ENCODE measurements around the gene PPP1R9B.
A peak's percentile ranks its signal among the peaks of the same experiment; 100 is the strongest.

PPP1R9B gene

DNA sequence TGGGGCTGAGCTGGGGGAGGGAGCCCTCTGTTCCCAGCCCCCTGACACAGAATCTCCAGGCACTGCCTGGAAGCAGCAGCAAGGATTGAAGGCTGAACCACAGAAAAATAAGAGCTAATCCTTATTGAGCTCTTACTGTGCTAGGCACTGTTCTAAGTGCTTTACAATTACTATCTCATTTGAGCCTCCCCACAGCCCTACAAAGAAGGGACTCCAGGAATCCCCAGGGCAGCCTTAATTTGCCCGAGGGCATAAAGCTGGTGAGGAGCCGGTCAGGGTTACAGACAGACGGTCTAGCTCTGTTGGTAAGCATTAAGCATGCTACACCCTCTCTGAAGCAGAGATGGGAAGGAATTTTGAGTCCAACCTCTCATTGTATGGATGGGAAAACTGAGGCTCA is 27.5 kb downstream of the PPP1R9B start:
- DNase-seq, result no peak

DNA sequence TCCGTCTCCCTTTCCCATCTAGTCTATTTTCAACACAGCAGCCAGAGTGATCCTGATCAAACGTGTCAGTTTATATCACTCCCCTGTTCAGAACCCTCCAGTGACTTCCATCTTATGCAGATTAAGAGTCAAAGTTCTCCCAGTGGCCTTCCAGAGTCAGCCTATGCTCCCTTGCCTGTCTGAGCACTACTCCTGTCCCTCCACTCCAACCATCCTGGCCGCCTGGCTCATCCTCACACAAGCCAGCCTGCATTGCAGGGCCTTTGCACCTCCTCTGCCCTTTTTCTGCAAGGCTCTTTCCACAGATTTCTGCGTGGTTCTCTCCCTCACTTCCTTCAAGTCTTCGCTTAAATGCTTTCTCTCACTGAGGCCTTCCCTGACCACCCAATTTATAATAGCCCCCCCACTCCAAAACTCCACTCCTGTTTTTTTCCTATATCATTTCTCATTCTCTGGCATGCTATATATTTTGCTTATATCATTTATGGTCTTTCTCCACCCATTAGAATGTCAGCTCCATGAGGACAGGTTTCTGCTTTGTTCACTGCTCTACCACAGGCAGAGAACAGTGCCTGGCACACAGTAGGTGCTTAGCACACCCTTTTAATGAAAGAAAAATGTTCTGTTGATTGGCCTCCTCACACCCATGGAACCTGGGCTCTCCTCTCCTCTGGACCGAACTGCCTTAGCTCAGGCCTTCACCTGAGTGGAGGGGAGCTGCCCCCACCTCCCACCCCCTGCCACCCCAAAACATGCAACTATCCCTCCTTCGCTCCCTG is 29.8 kb downstream of the PPP1R9B start:
- DNase-seq, result no peak

DNA sequence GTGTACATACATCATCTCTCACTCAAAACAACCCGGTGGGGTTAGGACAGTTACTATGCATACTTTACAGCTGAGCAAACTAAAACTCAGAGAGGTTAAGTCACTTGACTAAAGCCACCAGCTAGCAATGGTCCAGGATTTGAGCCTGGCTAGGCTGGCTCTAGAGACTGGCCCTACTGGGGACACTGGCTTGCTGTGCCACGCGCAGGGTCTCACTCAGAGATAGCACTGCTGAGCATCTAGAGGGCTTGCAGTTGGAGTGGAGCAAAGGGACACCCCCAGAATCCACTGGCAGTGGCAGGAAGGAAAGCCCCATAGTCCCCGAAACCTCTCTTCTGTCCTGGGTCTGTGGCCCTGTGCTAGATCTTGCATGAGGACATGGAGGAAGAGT is 31.7 kb downstream of the PPP1R9B start:
- no peak for DNase-seq

DNA sequence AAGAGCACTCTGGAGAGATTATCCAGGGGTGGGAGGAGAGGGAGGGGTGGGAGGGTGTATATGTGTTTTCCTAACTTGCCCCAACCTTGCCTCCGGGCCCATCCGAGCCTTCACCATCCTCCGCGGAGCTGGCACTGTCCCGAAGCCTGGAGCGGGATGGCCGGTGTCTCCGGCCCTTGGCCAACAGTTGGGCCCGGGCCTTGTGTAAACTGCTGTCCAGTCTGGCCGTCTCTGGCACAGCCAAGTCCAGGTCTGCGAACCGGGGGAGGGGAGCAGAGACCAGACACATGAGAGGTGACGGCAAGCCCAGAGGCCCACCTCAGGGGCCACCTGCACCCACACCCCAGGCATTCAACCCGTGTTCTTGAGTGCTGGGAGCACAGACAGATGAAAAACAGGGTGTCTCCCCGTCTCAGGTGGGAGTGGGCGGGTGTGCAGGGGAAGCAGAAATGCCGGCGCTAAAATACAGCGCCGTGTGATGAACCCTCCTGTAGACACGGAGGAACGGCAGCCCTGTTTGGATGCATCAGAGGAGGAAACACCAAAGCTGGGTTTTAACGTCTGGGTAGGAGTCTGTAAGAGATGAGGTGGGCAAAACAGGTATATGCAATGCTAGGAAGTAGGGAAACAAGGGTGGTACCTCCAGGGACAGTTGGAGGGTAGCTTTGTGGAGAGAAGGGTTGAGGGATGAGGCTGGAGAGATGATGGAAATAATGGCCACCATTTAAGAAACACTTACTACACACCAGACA is 32.2 kb downstream of the PPP1R9B start:
- no peak for DNase-seq

DNA sequence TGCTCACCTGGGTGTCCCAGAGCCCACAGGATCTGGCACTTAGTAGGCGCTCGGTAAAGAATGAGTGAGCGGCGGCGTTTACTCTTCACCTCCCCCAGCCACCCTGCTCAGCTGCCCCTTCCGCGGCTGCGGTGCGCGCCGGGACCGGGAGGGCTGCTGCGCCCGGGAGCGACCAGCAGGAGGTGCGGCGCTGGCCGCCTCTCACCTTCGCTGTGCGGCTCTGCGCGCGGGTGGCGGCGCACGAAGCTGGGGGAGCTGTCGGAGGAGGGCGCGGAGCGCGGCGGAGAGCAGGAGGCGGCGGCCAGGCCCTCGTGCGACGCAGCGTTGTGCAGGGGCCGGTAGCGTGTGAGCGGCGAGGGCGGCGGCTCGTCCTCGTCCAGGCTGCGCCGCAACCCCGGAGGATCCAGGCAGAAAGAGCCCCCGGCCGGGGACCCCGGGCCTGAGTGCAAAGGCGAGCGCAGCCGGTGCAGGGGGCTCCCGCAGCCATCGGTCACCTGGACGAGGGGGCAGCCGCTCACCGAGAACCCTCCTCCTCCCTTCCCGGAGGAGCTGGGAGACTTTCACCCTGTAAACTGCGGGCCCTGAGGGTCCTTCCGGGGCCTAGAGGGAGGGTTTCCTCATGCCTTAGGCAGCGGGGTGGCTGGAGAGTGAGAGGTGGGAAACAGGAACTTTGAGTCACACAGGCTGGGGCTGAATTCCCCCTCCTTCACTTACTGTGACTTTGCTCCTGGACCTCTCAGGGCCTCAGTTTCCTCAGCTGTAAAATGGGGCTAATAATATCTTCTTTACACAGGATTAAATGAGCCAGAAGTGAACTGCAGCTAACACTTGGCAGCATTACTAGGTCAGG is 33.0 kb downstream of the PPP1R9B start:
- peak; percentile 40 for DNase-seq

DNA sequence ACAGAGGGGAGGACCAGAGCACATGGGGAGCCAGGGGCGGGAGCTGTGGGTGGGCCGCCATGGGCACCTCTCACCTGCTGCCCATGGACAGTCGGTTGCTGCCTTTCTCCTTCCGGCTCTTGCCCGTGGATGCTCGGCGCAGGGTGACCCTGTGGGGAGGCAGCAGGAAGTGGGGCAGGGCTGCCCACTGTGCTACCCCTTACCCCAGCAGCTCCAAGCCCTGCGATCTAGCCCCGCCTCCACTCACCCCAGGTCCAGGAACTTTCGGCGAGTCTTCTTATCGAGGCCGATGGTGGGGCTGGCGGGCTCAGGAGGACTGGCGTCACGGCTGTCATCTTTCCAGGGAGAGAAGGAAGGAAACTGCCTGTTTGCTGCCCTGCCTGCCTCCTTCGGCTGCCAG is 34.7 kb downstream of the PPP1R9B start:
- no peak for DNase-seq

DNA sequence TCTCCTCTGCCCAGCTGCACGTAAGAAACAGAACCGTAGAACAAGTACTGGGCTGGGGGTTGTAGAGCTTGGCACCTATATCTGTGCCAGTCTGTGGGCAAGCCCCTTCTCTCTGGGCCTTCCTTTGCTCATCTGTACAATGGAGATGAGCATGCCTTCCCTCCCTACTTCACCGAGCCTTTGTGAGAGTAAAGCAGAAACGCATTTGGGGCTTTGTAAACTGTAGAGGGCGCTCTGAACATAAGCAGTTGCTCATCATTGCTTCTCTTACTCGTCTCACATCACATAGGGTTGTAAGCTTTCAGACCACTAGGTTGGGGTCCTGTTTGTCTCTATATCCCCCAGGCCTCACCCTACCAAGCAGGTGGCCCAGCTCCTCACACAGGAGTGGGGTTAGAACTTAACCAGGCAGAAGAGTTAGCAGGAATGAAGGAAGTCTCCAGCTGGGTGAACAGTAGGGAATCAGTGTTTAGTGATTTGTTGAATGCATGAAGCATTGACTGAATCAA is 35.6 kb downstream of the PPP1R9B start:
- DNase-seq, result peak; percentile 39

DNA sequence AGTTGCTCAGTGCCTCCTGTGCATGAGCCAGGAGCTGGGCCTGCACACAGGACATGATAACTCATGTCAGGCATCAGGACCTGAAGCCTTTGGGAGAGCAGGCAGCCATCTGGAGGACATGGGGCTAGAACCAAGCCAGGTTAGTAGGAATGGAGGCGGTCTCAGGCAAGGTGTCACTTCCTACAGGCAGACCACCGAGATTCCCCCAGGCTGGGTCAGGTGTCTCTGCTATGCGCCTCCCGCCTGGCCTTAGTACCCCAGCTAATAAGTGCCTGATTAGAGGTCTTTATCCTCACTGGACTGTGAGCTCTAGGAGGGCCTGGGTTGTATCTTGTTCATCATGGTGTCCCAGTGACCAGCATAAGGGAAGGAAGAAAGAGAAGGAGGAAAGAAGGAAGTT is 36.1 kb downstream of the PPP1R9B start:
- DNase-seq, result no peak

DNA sequence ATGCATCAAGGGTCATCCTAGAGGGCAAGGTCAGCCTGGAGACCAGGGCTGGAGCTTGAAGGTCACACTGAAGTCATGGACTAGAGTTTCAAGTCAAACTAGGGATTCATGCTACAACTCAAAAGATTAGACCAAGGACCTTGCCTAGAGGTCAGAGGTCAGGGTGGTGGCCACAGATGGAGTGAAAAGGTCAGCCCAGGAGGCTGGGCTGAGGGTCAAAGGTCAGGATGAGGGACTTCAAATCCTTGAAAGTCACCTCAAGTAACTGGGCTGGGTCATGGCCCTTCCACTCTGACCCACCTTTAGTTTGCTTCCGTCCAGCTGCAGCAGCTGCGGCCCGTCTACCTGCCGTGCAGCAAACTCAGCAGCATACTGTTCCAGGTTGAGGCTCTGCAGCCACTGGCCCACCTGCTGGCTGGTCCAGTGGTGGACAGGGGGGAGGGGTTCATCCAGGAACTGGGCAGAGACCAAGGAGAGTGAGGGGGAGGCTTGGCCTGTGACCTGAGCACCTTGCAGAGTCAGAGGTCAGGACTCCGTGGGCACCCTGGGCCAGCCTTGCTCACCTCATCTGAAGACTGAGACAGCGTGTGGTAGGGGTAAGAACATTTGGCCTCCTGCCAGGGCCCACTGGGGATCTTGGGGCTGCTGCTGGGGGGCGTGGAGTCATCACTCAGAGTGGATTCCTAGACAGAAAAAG is 36.7 kb downstream of the PPP1R9B start:
- DNase-seq, result no peak

DNA sequence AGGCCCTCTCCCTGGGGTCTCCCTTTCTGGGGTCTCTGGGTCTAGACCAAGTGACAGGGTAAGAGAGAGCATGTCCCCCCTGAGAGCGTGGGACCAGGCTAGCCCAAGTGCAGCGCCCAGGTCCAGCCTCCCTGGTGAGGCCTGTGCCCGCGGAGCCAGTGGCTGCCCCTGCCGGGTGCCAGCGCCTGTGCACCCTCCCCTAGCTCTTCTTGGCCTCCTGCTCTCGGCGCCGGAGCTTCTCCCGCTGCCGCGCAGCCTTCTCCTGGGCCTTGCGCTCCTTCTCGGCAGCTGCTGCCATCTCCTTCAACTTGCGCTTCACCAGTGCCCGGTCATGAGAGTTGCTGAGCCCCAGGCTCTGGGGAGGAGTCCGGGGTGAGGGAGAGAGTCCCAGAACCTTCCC is 37.8 kb downstream of the PPP1R9B start:
- no peak for DNase-seq

DNA sequence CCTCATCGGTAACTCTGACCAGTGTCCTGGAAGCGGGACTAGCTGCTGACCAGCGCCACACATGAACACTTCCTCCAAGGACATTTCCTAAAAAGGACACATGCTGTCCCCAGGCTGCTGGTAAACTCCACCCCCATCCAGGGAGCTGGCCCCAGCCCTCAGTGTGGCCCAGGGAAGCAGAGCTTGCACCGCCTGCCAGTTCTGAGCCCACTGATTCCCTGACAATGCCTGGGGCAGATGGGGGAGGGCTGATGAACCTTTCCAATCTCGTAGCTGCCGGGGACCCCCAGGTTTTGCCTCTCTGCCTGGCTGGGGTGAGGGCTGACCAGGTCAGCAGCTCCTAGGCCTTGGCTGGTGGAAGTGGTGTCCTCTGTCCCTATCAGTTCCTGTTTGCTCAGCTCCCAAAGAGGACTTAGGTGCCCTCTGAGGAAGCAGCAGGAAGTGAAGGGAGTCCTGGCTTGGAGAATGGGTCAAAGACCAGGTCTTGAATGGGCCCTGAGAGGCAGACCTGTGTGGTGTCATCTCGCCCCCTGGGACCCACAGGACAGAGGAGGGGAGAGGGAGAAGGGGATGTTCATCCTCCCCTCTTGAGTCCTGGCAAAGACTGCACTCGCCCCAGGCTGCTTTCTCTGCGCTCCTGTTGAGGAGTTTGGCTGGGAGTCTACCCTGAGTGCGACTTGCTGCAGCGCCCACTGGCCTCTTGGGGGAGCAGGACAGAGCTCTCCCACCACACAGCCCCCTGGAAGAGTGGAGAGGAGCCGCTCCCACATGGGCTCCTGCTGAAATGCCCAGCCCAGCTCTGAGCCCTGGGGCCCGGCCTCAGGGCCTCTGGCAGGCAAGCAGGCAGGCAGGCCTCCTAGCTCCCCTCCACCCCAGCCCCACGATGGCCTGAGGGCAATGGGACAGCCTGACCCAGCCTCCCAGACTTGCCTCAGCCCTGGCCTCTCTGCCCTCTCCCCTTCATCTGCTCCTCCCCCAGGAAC is 38.5 kb downstream of the PPP1R9B start:
- DNase-seq, result no peak

DNA sequence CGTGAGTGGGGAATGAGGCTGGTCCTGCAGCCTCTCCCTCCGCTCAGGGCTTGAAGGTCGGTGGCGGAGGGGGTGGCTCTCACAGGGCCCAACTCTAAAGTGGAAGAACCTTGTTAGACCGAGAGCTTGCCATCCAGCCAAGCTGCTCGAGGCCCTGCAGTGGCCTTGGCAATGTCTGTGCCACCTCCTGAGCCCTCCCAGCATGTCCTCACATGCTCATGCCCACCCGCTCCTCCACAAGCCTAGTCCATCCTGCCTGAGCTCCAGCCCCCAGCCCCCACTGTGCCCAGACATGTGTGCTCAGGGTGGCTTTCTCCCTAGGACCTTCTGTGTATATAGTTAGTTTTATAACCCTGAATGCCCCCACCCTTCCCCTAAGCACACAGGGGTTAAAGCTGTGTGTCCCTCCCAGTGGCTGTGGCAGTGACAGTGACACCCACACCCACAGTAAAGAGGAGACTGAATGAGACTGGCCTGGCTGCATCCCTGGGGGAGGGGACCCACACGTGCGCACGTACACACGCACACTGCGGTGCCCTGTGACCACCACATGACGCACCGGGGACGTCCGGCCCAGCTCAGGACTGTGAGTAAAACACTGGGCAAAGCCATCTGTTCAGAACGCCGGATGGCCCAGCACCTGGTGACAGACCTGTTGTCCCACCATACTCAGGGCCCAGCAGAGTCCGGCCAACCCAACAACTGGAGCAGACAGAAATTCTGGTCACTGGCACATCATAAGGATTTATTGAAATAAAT is 39.7 kb downstream of the PPP1R9B start:
- no peak for DNase-seq

DNA sequence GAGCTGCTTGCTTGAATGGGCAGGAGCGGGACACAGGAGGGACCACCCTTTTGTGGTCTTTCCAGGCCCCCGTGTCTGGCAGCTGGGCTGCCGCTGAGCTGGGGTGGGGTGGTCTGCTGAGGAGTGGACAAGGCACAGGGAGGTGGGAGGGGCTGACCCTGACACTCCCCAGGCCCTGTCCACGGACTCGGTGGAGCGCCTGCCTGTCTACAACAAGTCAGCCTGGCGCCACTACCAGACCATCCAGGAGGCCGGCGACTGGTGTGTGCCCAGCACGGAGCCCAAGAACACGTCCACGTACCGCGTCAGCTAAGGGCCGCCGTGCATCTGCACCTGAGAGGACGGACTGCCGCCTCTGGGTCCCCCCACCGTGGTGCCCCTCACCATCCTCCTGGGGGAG is 40.7 kb downstream of the PPP1R9B start:
- no peak for DNase-seq

DNA sequence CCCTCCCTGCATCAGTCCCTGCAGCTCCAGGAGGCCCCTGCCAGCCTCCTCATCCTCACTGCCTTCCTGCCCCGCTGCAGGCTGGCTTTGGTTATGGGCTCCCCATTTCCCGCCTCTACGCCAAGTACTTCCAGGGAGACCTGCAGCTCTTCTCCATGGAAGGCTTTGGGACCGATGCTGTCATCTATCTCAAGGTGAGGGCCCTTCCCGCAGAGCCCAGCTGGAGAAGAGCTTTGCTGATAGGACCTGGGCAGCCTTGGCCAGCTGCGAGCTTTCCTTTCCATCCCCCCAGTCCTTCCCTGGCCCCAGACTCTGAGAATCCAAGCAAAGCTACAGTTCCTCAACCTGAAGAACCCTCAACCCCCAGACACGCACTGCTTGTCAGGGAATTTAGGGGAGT is 41.3 kb downstream of the PPP1R9B start:
- no peak for DNase-seq

DNA sequence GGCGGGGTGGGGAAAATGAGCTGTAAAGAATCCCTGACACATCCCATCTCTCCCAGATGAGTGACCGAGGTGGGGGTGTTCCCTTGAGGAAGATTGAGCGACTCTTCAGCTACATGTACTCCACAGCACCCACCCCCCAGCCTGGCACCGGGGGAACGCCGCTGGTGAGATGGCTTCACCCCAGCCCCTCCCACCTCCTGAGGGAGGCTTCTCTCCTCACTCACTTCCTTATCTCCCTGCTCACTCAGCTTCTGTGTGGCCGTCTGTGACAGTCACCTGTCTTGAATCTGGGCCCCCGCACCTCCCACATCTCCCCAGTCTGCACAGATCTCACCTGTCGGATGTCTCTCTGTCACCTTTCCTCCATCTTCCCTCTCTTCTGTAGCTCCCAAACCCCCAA is 41.9 kb downstream of the PPP1R9B start:
- DNase-seq, result no peak

DNA sequence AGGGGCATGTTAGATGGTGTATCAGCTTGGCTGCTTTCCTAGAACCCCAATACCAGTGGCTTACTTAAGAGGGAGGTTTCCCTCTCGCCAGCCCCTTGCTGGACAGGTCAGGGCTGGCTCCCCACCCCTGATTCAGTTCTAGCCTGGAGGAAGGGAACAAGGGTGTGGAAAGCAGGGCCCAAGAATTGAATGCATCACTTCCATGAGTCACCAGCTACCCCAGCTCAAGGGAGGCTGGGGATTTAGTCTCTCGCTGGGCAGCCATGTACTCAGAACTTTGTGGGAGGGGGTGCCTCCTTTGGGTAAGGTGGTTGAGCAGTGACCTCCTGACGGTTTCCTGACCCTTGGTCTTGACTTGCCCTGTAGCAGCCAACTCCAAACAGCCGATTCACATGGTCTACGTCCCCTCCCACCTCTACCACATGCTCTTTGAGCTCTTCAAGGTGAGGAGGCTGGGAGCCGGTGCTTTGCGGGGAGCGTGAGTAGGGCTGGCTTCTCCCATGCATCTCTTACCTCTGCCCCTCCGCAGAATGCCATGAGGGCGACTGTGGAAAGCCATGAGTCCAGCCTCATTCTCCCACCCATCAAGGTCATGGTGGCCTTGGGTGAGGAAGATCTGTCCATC is 42.6 kb downstream of the PPP1R9B start:
- no peak for DNase-seq

DNA sequence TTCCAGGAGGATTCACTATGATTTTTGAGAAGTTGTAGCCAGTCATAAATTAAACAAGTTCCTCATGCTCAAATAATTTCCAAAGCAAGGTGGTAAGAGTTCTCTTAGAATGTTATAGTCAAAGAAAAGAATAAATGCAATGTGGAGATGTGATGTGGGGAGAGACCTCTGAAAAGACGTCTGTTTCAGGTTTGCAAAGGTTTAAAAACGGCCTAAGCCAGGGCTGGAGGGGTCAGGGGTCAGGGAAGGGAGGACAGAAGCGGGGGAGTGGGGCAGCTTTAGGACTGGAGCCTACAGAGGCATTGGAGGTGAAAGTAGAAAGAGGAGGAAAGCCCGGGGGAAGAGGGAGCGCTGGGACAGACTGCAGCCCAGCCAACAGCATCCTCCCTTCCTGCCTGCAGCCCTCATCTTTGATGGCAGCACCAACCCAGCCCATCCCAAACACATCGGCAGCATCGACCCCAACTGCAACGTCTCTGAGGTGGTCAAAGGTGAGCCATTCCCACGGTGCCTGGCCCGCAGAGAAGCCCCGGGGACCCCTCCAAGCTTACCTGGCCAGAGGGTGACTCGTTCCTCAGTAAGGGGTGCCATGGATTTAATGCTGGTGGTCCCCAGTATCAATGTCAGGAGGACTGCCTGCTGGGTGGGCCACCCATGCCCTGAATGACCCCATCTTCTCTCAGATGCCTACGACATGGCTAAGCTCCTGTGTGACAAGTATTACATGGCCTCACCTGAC is 43.9 kb downstream of the PPP1R9B start:
- no peak for DNase-seq

DNA sequence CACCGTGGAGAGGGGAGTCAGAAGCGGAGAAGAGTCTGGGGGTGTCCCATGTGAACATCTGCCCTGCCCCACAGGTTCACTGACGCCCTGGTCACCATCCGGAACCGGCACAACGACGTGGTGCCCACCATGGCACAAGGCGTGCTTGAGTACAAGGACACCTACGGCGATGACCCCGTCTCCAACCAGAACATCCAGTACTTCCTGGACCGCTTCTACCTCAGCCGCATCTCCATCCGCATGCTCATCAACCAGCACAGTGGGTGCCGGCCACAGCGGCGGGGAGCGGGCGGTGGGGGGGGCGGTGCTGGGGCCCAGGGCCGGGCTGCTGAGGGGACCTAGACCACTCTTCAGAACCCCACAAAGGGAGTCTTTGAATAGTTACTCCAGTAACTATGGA is 44.7 kb downstream of the PPP1R9B start:
- DNase-seq, result no peak

DNA sequence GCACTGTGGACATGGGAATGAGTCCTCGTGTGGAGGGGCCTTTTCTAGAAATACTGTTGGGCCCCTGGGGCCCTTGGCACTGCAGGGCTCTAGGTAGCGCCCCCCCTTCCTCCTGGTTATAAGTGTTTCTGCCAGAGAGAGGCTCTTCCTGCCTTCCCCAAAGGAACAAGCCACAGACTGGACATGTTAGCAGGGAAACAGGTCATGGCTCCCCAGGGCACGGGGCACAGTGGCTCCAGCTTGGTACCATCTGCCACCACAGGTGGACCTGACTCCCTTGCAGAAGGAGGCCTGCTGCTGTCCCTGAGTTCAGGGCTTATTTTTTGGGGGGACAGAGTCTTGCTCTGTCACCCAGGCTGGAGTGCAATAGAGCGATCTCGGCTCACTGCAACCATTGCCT is 46.5 kb downstream of the PPP1R9B start:
- DNase-seq, result no peak

DNA sequence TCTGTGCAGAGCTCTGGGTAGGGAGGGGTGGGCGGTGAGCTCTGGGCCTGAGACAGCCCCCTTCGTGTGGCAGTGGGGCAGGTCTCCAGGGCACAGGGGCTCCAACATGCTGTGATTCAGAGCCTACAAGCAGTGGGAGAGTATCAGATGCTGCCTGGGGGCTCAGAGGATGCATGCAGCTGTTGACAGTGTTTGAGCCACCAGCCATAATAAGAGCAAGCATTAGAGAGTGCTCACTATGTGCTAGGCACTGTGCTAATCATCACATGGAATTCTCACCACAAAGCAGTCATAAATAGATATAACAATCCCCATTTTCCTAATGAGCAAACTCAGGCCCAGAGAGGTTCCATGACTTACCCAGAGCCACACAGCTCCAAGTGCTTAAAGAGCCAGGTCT is 47.2 kb downstream of the PPP1R9B start:
- no peak for DNase-seq
